K562 (cell line): ENCODE measurements around the gene SFPQ. TPM values are rescaled to one million over a fixed set of nuclear protein-coding genes. Genes with fewer than 3 reads are reported as not detected.

Experiments used
- ATF7 ChIP-seq: fragments of 450-650 bp; IDR thresholded peaks from 2 replicates; pipeline ENCODE4 v1.7.1; 2014; ENCODE audit warnings: mild to moderate bottlenecking, moderate library complexity
- FOXO4 ChIP-seq: fragments of 450-650 bp; formaldehyde crosslinking; IDR thresholded peaks from 2 replicates; pipeline ENCODE4 v1.4.0; 2020; ENCODE audit warnings: mild to moderate bottlenecking, moderate library complexity
- HMGN3 ChIP-seq: IDR thresholded peaks from 2 replicates; pipeline ENCODE4 v1.6.1; 2011; ENCODE audit warnings: borderline replicate concordance, low read depth, mild to moderate bottlenecking, mixed read lengths, low read length; ENCODE audit not compliant: insufficient read length; ENCODE audit errors: extremely low read depth
- NONO ChIP-seq, 2 experiments: fragments of 200-400 bp in 1 of 2; fragments of 450-650 bp in 1 of 2; formaldehyde crosslinking in 1 of 2; IDR thresholded peaks; 2 replicates each; pipeline ENCODE4 v1.6.1; 2017; ENCODE audit warnings: low read depth in 2 of 2, mild to moderate bottlenecking in 2 of 2, moderate library complexity in 2 of 2, low read length in 1 of 2
- PCBP1 ChIP-seq: fragments of 200-400 bp; formaldehyde crosslinking; IDR thresholded peaks from 2 replicates; pipeline ENCODE4 v1.6.1; 2018; ENCODE audit warnings: mild to moderate bottlenecking, low read depth, low read length; ENCODE audit not compliant: poor library complexity, severe bottlenecking
- RBM14 ChIP-seq: fragments of 200-400 bp; formaldehyde crosslinking; IDR thresholded peaks from 2 replicates; pipeline ENCODE4 v1.6.1; 2018; ENCODE audit warnings: low read depth, mild to moderate bottlenecking, low read length, moderate library complexity, borderline replicate concordance; ENCODE audit not compliant: insufficient read depth
- SUPT5H ChIP-seq: fragments of 450-650 bp; IDR thresholded peaks from 2 replicates; pipeline ENCODE4 v1.6.1; 2016
- TFE3 ChIP-seq: fragments of 450-650 bp; formaldehyde crosslinking; IDR thresholded peaks from 2 replicates; pipeline ENCODE4 v1.4.0; 2020; ENCODE audit warnings: mild to moderate bottlenecking, mixed read lengths
- THRB ChIP-seq: fragments of 450-650 bp; formaldehyde crosslinking; conservative IDR thresholded peaks from 2 replicates; pipeline ENCODE4 v1.4.0; 2022; ENCODE audit warnings: mild to moderate bottlenecking, missing genetic modification characterization
- ZBED1 ChIP-seq: IDR thresholded peaks from 2 replicates; pipeline ENCODE4 v1.6.1; 2014
- ZBTB11 ChIP-seq, 3 experiments: fragments of 200-800 bp in 1 of 3; fragments of 250-450 bp in 1 of 3; fragments of 450-650 bp in 1 of 3; sonication (Bioruptor Pico) in 1 of 3; sonication (Bioruptor generic) in 1 of 3; formaldehyde crosslinking in 1 of 3; IDR thresholded peaks; 2 replicates each; pipeline versions ENCODE4 v1.6.1 to v1.8.0; 2016 to 2022; ENCODE audit warnings: mild to moderate bottlenecking in 2 of 3, missing genetic modification characterization in 2 of 3, missing compliant biosample characterization in 1 of 3, moderate library complexity in 1 of 3
- ZFP36 ChIP-seq: fragments of 150-350 bp; IDR thresholded peaks from 2 replicates; pipeline ENCODE4 v1.6.1; 2018; ENCODE audit warnings: low read length, low read depth; ENCODE audit not compliant: partially characterized antibody
- ZNF24 ChIP-seq: fragments of 450-650 bp; IDR thresholded peaks from 2 replicates; pipeline ENCODE4 v1.6.1; 2016
- ZNF444 ChIP-seq: fragments of 250-450 bp; sonication (Bioruptor Pico); IDR thresholded peaks from 2 replicates; pipeline ENCODE4 v1.4.0; 2020; ENCODE audit warnings: mild to moderate bottlenecking, moderate library complexity
- ZNF511 ChIP-seq: sonication (generic); formaldehyde crosslinking; IDR thresholded peaks from 2 replicates; pipeline ENCODE4 v1.8.0; 2022; ENCODE audit warnings: mild to moderate bottlenecking, missing genetic modification reagents
- ZNF696 ChIP-seq: fragments of 250-450 bp; sonication (Bioruptor Pico); conservative IDR thresholded peaks from 2 replicates; pipeline ENCODE4 v1.4.0; 2020; ENCODE audit warnings: mild to moderate bottlenecking, moderate library complexity
- polyA plus RNA-seq, 8 experiments: library from polyadenylated mRNA; depleted of rRNA in 4 of 8; stranded (reverse) in 5 of 8; unstranded in 3 of 8; fragments of >200 nt; fragmentation: Nextera tagmentation in 2 of 8; fragmentation: Illumina TruSeq in 1 of 8; extraction: Ambion mirVana in 2 of 8; extraction: Trizol in 1 of 8; gene quantifications; 2 replicates each; pipeline versions ENCODE4 v1.2.1 to v1.2.3, GENCODE V29; 2011 to 2014; ENCODE audit warnings: inconsistent platforms in 1 of 8, missing spikeins in 1 of 8
- total RNA-seq, 7 experiments: library from RNA; depleted of rRNA in 6 of 7; stranded (reverse); fragments of >200 nt in 6 of 7; fragmentation: Illumina TruSeq in 2 of 7; extraction: Trizol in 2 of 7; gene quantifications; 2 replicates each; pipeline versions ENCODE4 v1.2.1 to v1.2.3, GENCODE V29; 2011 to 2021; ENCODE audit warnings: low replicate concordance in 1 of 7

SFPQ gene
- total and polyA plus RNA-seq, 9 of the 15 experiments (the other 6 are each of a cell fraction or from before 2014, with no cell fraction given), result 69.7 to 562 (median 399) TPM

GRCh38 chr1:35192056-35192852 lies 691 bp downstream of the SFPQ start (continued):
- TF ChIP-seq FOXO4 (no peak), SUPT5H (no peak), ZNF24 (no peak), TFE3 (CRISPR knock-in tag) (no peak), RBM14 (0 out of 2 replicates have a peak, but pooled peaks have one; percentile 44), ZNF696 (CRISPR knock-in tag) (no peak), NONO (IDR thresholded peaks at IDR 0.05; ENCODE audit: low read depth in 2 of 2, low read length in 1 of 2) (peak; percentile 30 to 74; a peak in 2 of 4 replicates), HMGN3 (peak; percentile 87), ZNF511 (CRISPR knock-in tag) (no peak), THRB (no peak), ZBTB11 (CRISPR knock-in tag; IDR thresholded peaks at IDR 0.05) (no peak), ZBED1 (no peak), ZNF444 (CRISPR knock-in tag) (no peak), PCBP1 (peak; percentile 88), ATF7 (peak; percentile 50; the same call in 1 of the 2 replicates), ZFP36 (no peak)
